Body of pancreas (tissue), 4 donors: Measurements from ENCODE around the gene NKAIN2. TPM values are rescaled to one million over a fixed set of nuclear protein-coding genes. Genes with fewer than 3 reads are reported as not detected.

ENCODE experiments used
- ATAC-seq: fragments of 150-250 bp; one replicate; pipeline ENCODE4 v1.9.1; 2016
- DNase-seq, 4 donors: peaks; one replicate each; pipeline ENCODE4 v3.0.0-alpha.2; 2019
- H3K27ac ChIP-seq, 4 donors: fragments of 200-600 bp; sonication (generic); 1 replicate in 3 of 4; 2 replicates in 1 of 4; pipeline versions ENCODE4 v1.5.1 to v1.6.1; 2016 to 2019; ENCODE audit warnings: mild to moderate bottlenecking in 1 of 4, mixed read lengths in 1 of 4, moderate library complexity in 1 of 4
- H3K27me3 ChIP-seq, 2 donors: fragments of 200-600 bp; sonication (generic); one replicate each; pipeline ENCODE4 v1.6.0; 2016; ENCODE audit warnings: mild to moderate bottlenecking in 1 of 2
- H3K36me3 ChIP-seq, 2 donors: fragments of 200-600 bp; sonication (generic); replicated peaks in 1 of 2; 2 replicates each; pipeline ENCODE4 v1.5.1; 2016; ENCODE audit warnings: low read depth in 2 of 2; ENCODE audit not compliant: insufficient read depth in 1 of 2
- H3K4me1 ChIP-seq: fragments of 200-600 bp; sonication (generic); one replicate; pipeline ENCODE4 v1.6.0; 2016
- H3K4me3 ChIP-seq, 2 donors: fragments of 200-600 bp; sonication (generic); 1 replicate in 1 of 2; 2 replicates in 1 of 2; pipeline ENCODE4 v1.5.1; 2016 to 2019
- H3K9me3 ChIP-seq, 3 donors: fragments of 200-600 bp; sonication (generic); 1 replicate in 2 of 3; 2 replicates in 1 of 3; pipeline ENCODE4 v1.5.1; 2016
- POLR2A ChIP-seq, 3 donors: fragments of 450-650 bp; IDR thresholded peaks; one replicate each; pipeline ENCODE4 v1.6.1; 2016; ENCODE audit warnings: antibody characterized with exemption in 3 of 3, mild to moderate bottlenecking in 2 of 3
- WGBS, 2 donors: methylation state at CpG; one replicate each; pipeline ENCODE4 v1.1.5; 2017; 5-methylcytosine and 5-hydroxymethylcytosine counted together
- intact Hi-C: fragments of 100-400 bp; cut with DNase I; formaldehyde crosslinking; loops from one replicate; pipeline ENCODE4 v1.15.1; 2023
- total RNA-seq, 2 donors: library from RNA; depleted of rRNA; stranded (reverse); fragments of >200 nt; gene quantifications; one replicate each; pipeline ENCODE4 v1.1.0, GENCODE V29; 2016
- TF ChIP-seq, protein P1 (sequence below), 7 experiments: fragments of 450-650 bp in 4 of 7; fragments of 200-600 bp in 3 of 7; sonication (generic) in 3 of 7; IDR thresholded peaks; one replicate each; pipeline ENCODE4 v1.5.1; 2016 to 2019; ENCODE audit warnings: antibody characterized with exemption in 7 of 7

The NKAIN2 gene
- total RNA-seq, 2 donors from 2014 or later = not detected

DNA sequence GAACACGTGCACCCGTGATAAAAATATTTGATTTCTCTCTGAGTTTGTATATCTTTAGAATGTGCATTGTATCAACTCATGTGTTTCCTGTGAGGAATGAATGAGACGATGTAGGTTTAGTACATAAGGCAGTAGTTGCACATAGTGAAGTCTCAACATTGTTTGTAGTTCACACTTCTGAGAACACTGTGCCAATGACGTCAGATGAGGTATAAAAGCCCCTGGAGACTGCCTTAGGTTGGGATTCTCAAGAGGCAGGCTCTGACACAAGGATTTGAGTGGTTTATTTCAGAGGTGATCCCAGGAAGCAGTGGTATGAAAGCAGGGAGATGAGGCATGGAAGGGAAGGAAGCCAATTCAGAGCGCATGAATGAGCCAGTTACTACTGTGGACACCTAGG is 2.6 kb upstream of the NKAIN2 start:
- H3K9me3 ChIP-seq = no peaks in the 10 kb centered on the region
- no peaks in the 10 kb centered on the region for H3K27me3 ChIP-seq
- intact Hi-C loops = no loop called here
- ATAC-seq (no peak), DNase-seq (no peak)
- H3K36me3 ChIP-seq = no peaks in the 10 kb centered on the region
- no peak overlapping the region for H3K4me3 ChIP-seq
- TF ChIP-seq, protein P1, sequence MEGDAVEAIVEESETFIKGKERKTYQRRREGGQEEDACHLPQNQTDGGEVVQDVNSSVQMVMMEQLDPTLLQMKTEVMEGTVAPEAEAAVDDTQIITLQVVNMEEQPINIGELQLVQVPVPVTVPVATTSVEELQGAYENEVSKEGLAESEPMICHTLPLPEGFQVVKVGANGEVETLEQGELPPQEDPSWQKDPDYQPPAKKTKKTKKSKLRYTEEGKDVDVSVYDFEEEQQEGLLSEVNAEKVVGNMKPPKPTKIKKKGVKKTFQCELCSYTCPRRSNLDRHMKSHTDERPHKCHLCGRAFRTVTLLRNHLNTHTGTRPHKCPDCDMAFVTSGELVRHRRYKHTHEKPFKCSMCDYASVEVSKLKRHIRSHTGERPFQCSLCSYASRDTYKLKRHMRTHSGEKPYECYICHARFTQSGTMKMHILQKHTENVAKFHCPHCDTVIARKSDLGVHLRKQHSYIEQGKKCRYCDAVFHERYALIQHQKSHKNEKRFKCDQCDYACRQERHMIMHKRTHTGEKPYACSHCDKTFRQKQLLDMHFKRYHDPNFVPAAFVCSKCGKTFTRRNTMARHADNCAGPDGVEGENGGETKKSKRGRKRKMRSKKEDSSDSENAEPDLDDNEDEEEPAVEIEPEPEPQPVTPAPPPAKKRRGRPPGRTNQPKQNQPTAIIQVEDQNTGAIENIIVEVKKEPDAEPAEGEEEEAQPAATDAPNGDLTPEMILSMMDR (IDR thresholded peaks at IDR 0.05) = no peak
- TF ChIP-seq POLR2A (IDR thresholded peaks at IDR 0.05) = no peak
- no peak overlapping the region for H3K27ac ChIP-seq
- H3K4me1 ChIP-seq = peaks cover 13% of the 10 kb centered on the region
- 42 to 45% methylated on average over 5 of the region's 5 CpGs for WGBS, 2 donors

DNA sequence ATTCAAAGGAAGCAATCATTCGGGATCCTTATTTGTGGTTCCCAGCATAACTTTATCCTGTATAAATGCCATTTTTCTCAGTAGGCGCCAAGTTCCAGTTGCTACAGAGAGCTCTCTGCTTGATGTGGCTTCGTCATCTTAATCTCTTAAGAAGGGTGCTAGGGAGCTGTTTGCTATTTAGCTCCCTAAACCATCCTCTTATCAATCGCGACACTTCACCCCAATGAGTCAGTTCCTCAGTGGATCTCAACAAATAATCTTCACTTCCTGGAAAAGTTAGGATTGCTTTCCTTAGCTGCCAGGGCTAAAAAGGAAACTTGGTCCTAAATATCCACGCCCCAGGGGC is 1.3 kb upstream of the NKAIN2 start:
- H3K4me1 ChIP-seq = peaks cover 13% of the 10 kb centered on the region
- ATAC-seq = peak; percentile 16
- no peak overlapping the region for H3K27ac ChIP-seq
- intact Hi-C loops = no loop called here
- no peak for TF ChIP-seq POLR2A (IDR thresholded peaks at IDR 0.05)
- TF ChIP-seq, protein P1 (IDR thresholded peaks at IDR 0.05) = no peak
- no peak overlapping the region for H3K4me3 ChIP-seq
- no peaks in the 10 kb centered on the region for H3K9me3 ChIP-seq
- no peaks in the 10 kb centered on the region for H3K27me3 ChIP-seq
- H3K36me3 ChIP-seq = no peaks in the 10 kb centered on the region
- 12 to 13% methylated on average over 6 of the region's 6 CpGs for WGBS, 2 donors
- DNase-seq = no peak

DNA sequence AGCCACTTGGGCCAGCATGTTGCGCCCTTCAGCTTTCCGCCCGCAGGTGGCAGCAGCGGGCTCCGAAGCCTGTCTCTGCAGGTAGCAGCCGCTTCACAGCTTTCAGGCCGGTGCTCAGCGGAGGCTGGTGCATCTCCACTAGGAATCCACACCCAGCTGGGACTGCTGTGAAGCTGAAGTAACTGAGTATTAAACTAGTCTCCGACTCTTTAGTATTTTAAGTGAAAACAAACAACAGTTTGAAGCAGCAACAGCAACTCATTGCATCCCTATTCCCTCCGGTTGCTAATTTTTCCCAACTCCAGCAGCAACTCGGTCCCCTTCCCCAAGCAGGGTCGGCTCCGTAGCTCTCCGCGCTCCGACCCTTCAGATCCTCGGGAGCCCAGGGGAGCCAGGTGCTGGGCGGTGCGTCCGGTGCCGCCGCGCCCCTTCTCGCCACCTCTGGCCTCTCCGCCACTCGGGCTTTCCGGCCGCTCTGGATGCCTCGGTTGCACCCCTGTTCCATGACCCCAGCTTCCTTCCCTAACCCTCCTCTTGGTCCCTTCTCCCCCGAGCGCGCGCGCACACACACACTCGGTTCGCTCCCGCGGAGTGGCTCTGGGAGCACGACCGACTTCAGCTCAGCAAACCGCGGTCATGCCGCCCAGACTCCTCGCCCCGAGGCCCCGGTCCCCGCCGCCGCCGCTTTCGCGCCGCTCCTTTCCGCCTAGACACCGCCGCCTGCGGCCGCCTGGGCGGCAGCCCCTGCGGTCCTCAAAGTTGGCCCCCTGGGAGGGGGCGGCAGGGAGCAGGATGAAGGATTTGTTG is 765 bp upstream of the NKAIN2 start:
- Histone ChIP-seq H3K4me3 (peak overlapping the region in 1 of 2 donors; percentile 17), H3K9me3 (no peaks in the 10 kb centered on the region), H3K27me3 (no peaks in the 10 kb centered on the region), H3K27ac (no peak overlapping the region), H3K36me3 (no peaks in the 10 kb centered on the region), H3K4me1 (peaks cover 13% of the 10 kb centered on the region)
- TF ChIP-seq, protein P1 (IDR thresholded peaks at IDR 0.05) = peak; percentile 73 to 87 (median 77)
- TF ChIP-seq POLR2A (IDR thresholded peaks at IDR 0.05) = no peak
- WGBS, 2 donors = 1% methylated on average over 43 to 59 of the region's 61 CpGs
- ATAC-seq (peak; percentile 93), DNase-seq (peak; percentile 78 to 85 (median 81))
- intact Hi-C loops = no loop called here

DNA sequence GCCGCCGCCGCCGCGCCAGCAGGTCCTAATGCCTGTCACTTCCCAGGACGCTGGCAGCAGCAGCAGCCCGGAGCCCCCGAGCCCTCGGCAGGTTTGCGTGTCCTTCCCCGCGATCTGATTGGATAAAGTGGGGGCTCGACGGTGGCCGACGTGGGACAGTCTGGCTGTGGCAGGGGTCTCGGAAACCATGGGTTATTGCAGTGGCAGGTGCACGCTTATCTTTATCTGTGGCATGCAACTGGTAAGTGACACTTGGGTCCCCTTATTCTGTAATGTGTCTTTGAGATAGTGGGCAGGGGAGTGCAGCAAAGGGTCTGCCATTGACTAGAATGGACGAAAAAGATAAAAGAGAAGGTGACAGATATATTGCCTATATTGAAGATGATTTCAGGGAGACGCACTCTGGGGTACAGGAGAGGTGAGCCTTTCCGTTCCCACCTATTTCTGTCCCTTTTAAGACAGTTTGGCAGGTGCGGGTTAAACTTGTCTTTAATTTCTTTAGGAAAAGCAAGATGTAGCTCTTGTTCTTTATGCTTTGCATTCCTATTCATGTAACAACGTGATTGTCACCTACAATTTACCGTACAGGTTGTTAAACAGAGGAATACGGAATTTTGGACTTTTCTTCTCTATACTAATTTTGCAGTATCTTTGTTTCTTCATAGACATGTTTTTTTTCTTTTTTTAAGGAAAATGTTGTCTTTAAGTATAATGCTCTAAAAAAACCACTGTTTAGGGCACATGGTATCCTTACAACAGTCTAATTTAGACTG is 535 bp downstream of the NKAIN2 start:
- intact Hi-C loops = no loop called here
- Histone ChIP-seq H3K27me3 (no peaks in the 10 kb centered on the region), H3K36me3 (no peaks in the 10 kb centered on the region), H3K4me1 (peaks cover 13% of the 10 kb centered on the region), H3K4me3 (no peak overlapping the region), H3K27ac (no peak overlapping the region), H3K9me3 (no peaks in the 10 kb centered on the region)
- 2 to 8% methylated on average over 18 to 25 of the region's 25 CpGs for WGBS, 2 donors
- TF ChIP-seq, protein P1 (IDR thresholded peaks at IDR 0.05) = no peak
- TF ChIP-seq POLR2A (IDR thresholded peaks at IDR 0.05) = no peak
- ATAC-seq = no peak
- DNase-seq = no peak
